ENCODE results near the gene ZNF821.

- TF ChIP-seq CTCF (IDR thresholded peaks at IDR 0.05; ENCODE audit: insufficient read depth, low read depth, low read length) (no peak), EZH2 (IDR thresholded peaks at IDR 0.05; ENCODE audit: insufficient read depth, low read length) (no peak)
These were observed 12.9 kb upstream of the ZNF821 start for GRCh38 chr16:71896764-71897368.
